Activated naive CD8-positive, alpha-beta T cell treated with anti-CD3 and anti-CD28 coated beads, Interleukin-2, amount 50 U/mL, for 16 hours (primary cell): ENCODE measurements around the gene HEATR1.

Source experiments
- DNase-seq: peaks from one replicate; pipeline ENCODE4 v3.0.0-alpha.2; 2020; ENCODE audit warnings: low read depth, low spot score

HEATR1 gene

GRCh38 chr1:236543065-236543669 lies 61.1 kb downstream of the HEATR1 start:
- no peak for DNase-seq

GRCh38 chr1:236541710-236542109 lies 62.6 kb downstream of the HEATR1 start:
- no peak for DNase-seq

GRCh38 chr1:236540813-236541465 lies 63.4 kb downstream of the HEATR1 start:
- DNase-seq = no peak

- DNase-seq = no peak
Measured at GRCh38 chr1:236536540-236536939, 67.8 kb downstream of the HEATR1 start.

GRCh38 chr1:236535662-236536161 lies 68.6 kb downstream of the HEATR1 start:
- no peak for DNase-seq

- DNase-seq = no peak
Measured at GRCh38 chr1:236535190-236535589, 69.1 kb downstream of the HEATR1 start.

- no peak for DNase-seq
Measured at GRCh38 chr1:236534151-236534651, 70.1 kb downstream of the HEATR1 start.

- no peak for DNase-seq
Measured at GRCh38 chr1:236532850-236533249, 71.5 kb downstream of the HEATR1 start.

- no peak for DNase-seq
Measured at GRCh38 chr1:236530959-236531358, 73.4 kb downstream of the HEATR1 start.

- no peak for DNase-seq
Measured at GRCh38 chr1:236530286-236530685, 74.0 kb downstream of the HEATR1 start.

- DNase-seq = no peak
Measured at GRCh38 chr1:236526079-236526478, 78.2 kb downstream of the HEATR1 start.

- no peak for DNase-seq
Measured at GRCh38 chr1:236524895-236525184, 79.5 kb downstream of the HEATR1 start.

GRCh38 chr1:236524142-236524894 lies 80.0 kb downstream of the HEATR1 start:
- DNase-seq = no peak

- peak; percentile 64 for DNase-seq
Measured at GRCh38 chr1:236523704-236524141, 80.6 kb downstream of the HEATR1 start, which contains the start of gene LGALS8. Gene LGALS8, plus strand, starts transcription at chr1:236523982. Its CDS starts 2,089 bp downstream, at chr1:236526071.

GRCh38 chr1:236522937-236523703 lies 81.2 kb downstream of the HEATR1 start:
- DNase-seq = no peak

GRCh38 chr1:236520445-236521005 lies 83.8 kb downstream of the HEATR1 start:
- DNase-seq = no peak

- DNase-seq = no peak
Measured at GRCh38 chr1:236518322-236518721, 86.0 kb downstream of the HEATR1 start.

GRCh38 chr1:236516929-236517704 lies 87.2 kb downstream of the HEATR1 start:
- DNase-seq = no peak

- no peak for DNase-seq
Measured at GRCh38 chr1:236515443-236515958, 88.8 kb downstream of the HEATR1 start.

- no peak for DNase-seq
Measured at GRCh38 chr1:236514703-236515442, 89.4 kb downstream of the HEATR1 start.
